SK-N-SH treated with all-trans-retinoic acid at 6 μM for 48 hours (cell line): ENCODE data around the gene ARHGEF16.

Source experiments
- ATAC-seq: fragments of 200-7000 bp; cut with Tn5 transposase; 3 replicates; pipeline ENCODE4 v1.9.1; 2020; ENCODE audit warnings: mild to moderate bottlenecking, moderate library complexity
- ARNTL ChIP-seq: fragments of 450-650 bp; formaldehyde crosslinking; IDR thresholded peaks from 2 replicates; pipeline ENCODE4 v1.5.0; 2020; ENCODE audit warnings: low read depth, mild to moderate bottlenecking, moderate library complexity, borderline replicate concordance
- CREB5 ChIP-seq: fragments of 250-450 bp; sonication (Bioruptor Pico); IDR thresholded peaks from 2 replicates; pipeline ENCODE4 v1.5.1; 2020; ENCODE audit warnings: low read depth, mild to moderate bottlenecking, moderate library complexity
- CSDC2 ChIP-seq: fragments of 250-450 bp; sonication (Bioruptor Pico); IDR thresholded peaks from 2 replicates; pipeline ENCODE4 v1.5.0; 2020; ENCODE audit warnings: mild to moderate bottlenecking, moderate library complexity
- CSRNP3 ChIP-seq: fragments of 250-450 bp; sonication (Bioruptor Pico); IDR thresholded peaks from 2 replicates; pipeline ENCODE4 v1.5.1; 2021; ENCODE audit warnings: mild to moderate bottlenecking, moderate library complexity
- ESRRG ChIP-seq: fragments of 250-450 bp; sonication (Bioruptor Pico); IDR thresholded peaks from 2 replicates; pipeline ENCODE4 v1.6.1; 2021; ENCODE audit warnings: mild to moderate bottlenecking
- ISL1 ChIP-seq: fragments of 250-450 bp; sonication (Bioruptor Pico); IDR thresholded peaks from 2 replicates; pipeline ENCODE4 v2.1.2; 2022; ENCODE audit warnings: mild to moderate bottlenecking, moderate library complexity
- OSR1 ChIP-seq: fragments of 250-450 bp; sonication (Bioruptor Pico); IDR thresholded peaks from 2 replicates; pipeline ENCODE4 v1.8.0; 2022; ENCODE audit warnings: moderate library complexity, mild to moderate bottlenecking, inconsistent platforms
- PATZ1 ChIP-seq: fragments of 250-450 bp; sonication (Bioruptor Pico); IDR thresholded peaks from 2 replicates; pipeline ENCODE4 v1.8.0; 2020; ENCODE audit warnings: mild to moderate bottlenecking, moderate library complexity, borderline replicate concordance
- POU6F1 ChIP-seq: fragments of 250-450 bp; sonication (Bioruptor Pico); IDR thresholded peaks from 2 replicates; pipeline ENCODE4 v1.8.0; 2021; ENCODE audit warnings: low read depth, mild to moderate bottlenecking, moderate library complexity, borderline replicate concordance
- PPARA ChIP-seq: fragments of 250-450 bp; sonication (Bioruptor Pico); IDR thresholded peaks from 2 replicates; pipeline ENCODE4 v1.5.0; 2020; ENCODE audit warnings: mild to moderate bottlenecking, borderline replicate concordance
- RARB ChIP-seq: fragments of 250-450 bp; sonication (Bioruptor Pico); IDR thresholded peaks from 2 replicates; pipeline ENCODE4 v1.8.0; 2021; ENCODE audit warnings: mild to moderate bottlenecking, moderate library complexity
- SNAI2 ChIP-seq: fragments of 250-450 bp; sonication (Bioruptor Pico); IDR thresholded peaks from 2 replicates; pipeline ENCODE4 v1.5.0; 2020; ENCODE audit warnings: mild to moderate bottlenecking, moderate library complexity
- TCF4 ChIP-seq: fragments of 250-450 bp; sonication (Bioruptor Pico); IDR thresholded peaks from 2 replicates; pipeline ENCODE4 v1.8.0; 2021; ENCODE audit warnings: mild to moderate bottlenecking, moderate library complexity, borderline replicate concordance
- TSHZ2 ChIP-seq: fragments of 250-450 bp; sonication (Bioruptor Pico); IDR thresholded peaks from 2 replicates; pipeline ENCODE4 v1.5.0; 2020; ENCODE audit warnings: mild to moderate bottlenecking, moderate library complexity
- ZC3H10 ChIP-seq: fragments of 250-450 bp; sonication (Bioruptor Pico); IDR thresholded peaks from 2 replicates; pipeline ENCODE4 v1.5.1; 2021; ENCODE audit warnings: mild to moderate bottlenecking, moderate library complexity
- ZFP3 ChIP-seq: fragments of 250-450 bp; sonication (Bioruptor Pico); IDR thresholded peaks from 2 replicates; pipeline ENCODE4 v1.5.0; 2020; ENCODE audit warnings: mild to moderate bottlenecking, moderate library complexity
- ZNF565 ChIP-seq: fragments of 450-650 bp; formaldehyde crosslinking; conservative IDR thresholded peaks from 2 replicates; pipeline ENCODE4 v1.5.0; 2020; ENCODE audit warnings: low read depth, mild to moderate bottlenecking, moderate library complexity
- ZNF70 ChIP-seq: fragments of 450-650 bp; formaldehyde crosslinking; IDR thresholded peaks from 2 replicates; pipeline ENCODE4 v1.5.0; 2020; ENCODE audit warnings: mild to moderate bottlenecking, moderate library complexity
- ZNF8 ChIP-seq: fragments of 450-650 bp; formaldehyde crosslinking; IDR thresholded peaks from 2 replicates; pipeline ENCODE4 v1.5.0; 2020; ENCODE audit warnings: mild to moderate bottlenecking, moderate library complexity

ARHGEF16 gene

GRCh38 chr1:3511856-3512255 is 57.4 kb downstream of the ARHGEF16 start:
- ATAC-seq, result no peak
- TF ChIP-seq ZNF8 (no peak), SNAI2 (CRISPR knock-in tag) (no peak), ESRRG (CRISPR knock-in tag) (no peak), TCF4 (CRISPR knock-in tag) (no peak)

- no peak for ATAC-seq
Measured at GRCh38 chr1:3514404-3514803, 59.9 kb downstream of the ARHGEF16 start.

GRCh38 chr1:3515272-3515671 is 60.8 kb downstream of the ARHGEF16 start:
- no peak for TF ChIP-seq RARB (CRISPR knock-in tag)
- TF ChIP-seq ZNF565 (CRISPR knock-in tag), result no peak
- no peak for TF ChIP-seq CREB5 (CRISPR knock-in tag)
- TF ChIP-seq CSRNP3, result no peak
- no peak for TF ChIP-seq ZFP3 (CRISPR knock-in tag)
- TF ChIP-seq PATZ1 (CRISPR knock-in tag), result no peak
- no peak for TF ChIP-seq ARNTL (CRISPR knock-in tag)
- ATAC-seq, result no peak

More at GRCh38 chr1:3514404-3514803, 59.9 kb downstream of the ARHGEF16 start:
- TF ChIP-seq PATZ1 (CRISPR knock-in tag) (no peak), PPARA (no peak), ZFP3 (CRISPR knock-in tag) (no peak), OSR1 (CRISPR knock-in tag) (no peak), POU6F1 (CRISPR knock-in tag) (no peak), SNAI2 (CRISPR knock-in tag) (no peak), ZNF70 (CRISPR knock-in tag) (no peak), CSDC2 (no peak), RARB (CRISPR knock-in tag) (no peak), CREB5 (CRISPR knock-in tag) (no peak), ISL1 (CRISPR knock-in tag) (no peak), ZC3H10 (no peak), TSHZ2 (no peak), TCF4 (CRISPR knock-in tag) (no peak)
- TF ChIP-seq, all 23 proteins: peak for 0
